Right lobe of liver (tissue), 6 donors: ENCODE measurements around the gene INSIG1. TPM values are rescaled to one million over a fixed set of nuclear protein-coding genes. Genes with fewer than 3 reads are reported as not detected.

ENCODE experiments used
- ATAC-seq, 4 donors: fragments of 200-7000 bp; cut with Tn5 transposase; one replicate each; pipeline ENCODE4 v1.9.1; 2020; ENCODE audit warnings: mild to moderate bottlenecking in 4 of 4, moderate library complexity in 4 of 4
- DNase-seq, 3 donors: peaks; one replicate each; pipeline ENCODE4 v3.0.0-alpha.2; 2020
- H3K27ac ChIP-seq, 3 donors: fragments of 200-600 bp; one replicate each; pipeline ENCODE4 v1.8.0; 2022
- H3K27me3 ChIP-seq, 2 donors: fragments of 200-600 bp; one replicate each; pipeline ENCODE4 v1.8.0; 2022
- H3K36me3 ChIP-seq, 4 donors: fragments of 200-600 bp; sonication (generic) in 1 of 4; one replicate each; pipeline versions ENCODE4 v1.5.1 to v1.8.0; 2017 to 2022; ENCODE audit warnings: control low read depth in 1 of 4
- H3K4me1 ChIP-seq, 4 donors: fragments of 200-600 bp; sonication (generic) in 1 of 4; one replicate each; pipeline versions ENCODE4 v1.5.1 to v1.8.0; 2017 to 2022; ENCODE audit warnings: control low read depth in 1 of 4
- H3K4me3 ChIP-seq, 3 donors: fragments of 200-600 bp; one replicate each; pipeline ENCODE4 v1.8.0; 2022
- H3K9me3 ChIP-seq, 4 donors: fragments of 200-600 bp; sonication (generic) in 1 of 4; one replicate each; pipeline versions ENCODE4 v1.5.1 to v1.8.0; 2017 to 2022; ENCODE audit warnings: control low read depth in 1 of 4
- POLR2A ChIP-seq: fragments of 450-650 bp; IDR thresholded peaks from one replicate; pipeline ENCODE4 v1.6.1; 2017; ENCODE audit warnings: antibody characterized with exemption, mild to moderate bottlenecking
- WGBS: methylation state at CpG from one replicate; pipeline ENCODE4 v1.1.6; 2018; ENCODE audit warnings: low coverage, low lambda C conversion rate; ENCODE audit not compliant: insufficient coverage; ENCODE audit errors: missing lambda C conversion rate; 5-methylcytosine and 5-hydroxymethylcytosine counted together
- intact Hi-C, 2 donors: fragments of 100-400 bp; cut with DNase I; formaldehyde crosslinking; loops; one replicate each; pipeline versions ENCODE4 v1.11.2 to v1.14.1; 2022
- total RNA-seq, 6 experiments: library from RNA; depleted of rRNA in 2 of 6; stranded (reverse); fragments of >200 nt in 2 of 6; fragmentation: NEBNext Ultra II Directional in 3 of 6; extraction: Animal tissue kit (Norgen Biotek cat#: 25700) in 3 of 6; gene quantifications; one replicate each; pipeline versions ENCODE4 v1.1.0 to v1.2.4, GENCODE V29; 2016 to 2023
- TF ChIP-seq, protein P1 (sequence below), 4 donors: fragments of 200-600 bp in 3 of 4; fragments of 450-650 bp in 1 of 4; IDR thresholded peaks; one replicate each; pipeline versions ENCODE4 v1.5.1 to v1.8.0; 2016 to 2022; ENCODE audit warnings: antibody characterized with exemption in 4 of 4, mild to moderate bottlenecking in 2 of 4
- donor health status: DM: no; HTN: yes; CAD: no.
- donor health status: DM: no; HTN: no; CAD: no.
- donor health status: DM: no; HTN: no; CAD: no.
- donor health status: DM: no; HTN: yes; CAD: no.
- donor health status: DM: no; HTN: yes; CAD: no.

Gene INSIG1
- total RNA-seq, 6 experiments from 2014 or later, result 130 to 625 (median 205) TPM

DNA sequence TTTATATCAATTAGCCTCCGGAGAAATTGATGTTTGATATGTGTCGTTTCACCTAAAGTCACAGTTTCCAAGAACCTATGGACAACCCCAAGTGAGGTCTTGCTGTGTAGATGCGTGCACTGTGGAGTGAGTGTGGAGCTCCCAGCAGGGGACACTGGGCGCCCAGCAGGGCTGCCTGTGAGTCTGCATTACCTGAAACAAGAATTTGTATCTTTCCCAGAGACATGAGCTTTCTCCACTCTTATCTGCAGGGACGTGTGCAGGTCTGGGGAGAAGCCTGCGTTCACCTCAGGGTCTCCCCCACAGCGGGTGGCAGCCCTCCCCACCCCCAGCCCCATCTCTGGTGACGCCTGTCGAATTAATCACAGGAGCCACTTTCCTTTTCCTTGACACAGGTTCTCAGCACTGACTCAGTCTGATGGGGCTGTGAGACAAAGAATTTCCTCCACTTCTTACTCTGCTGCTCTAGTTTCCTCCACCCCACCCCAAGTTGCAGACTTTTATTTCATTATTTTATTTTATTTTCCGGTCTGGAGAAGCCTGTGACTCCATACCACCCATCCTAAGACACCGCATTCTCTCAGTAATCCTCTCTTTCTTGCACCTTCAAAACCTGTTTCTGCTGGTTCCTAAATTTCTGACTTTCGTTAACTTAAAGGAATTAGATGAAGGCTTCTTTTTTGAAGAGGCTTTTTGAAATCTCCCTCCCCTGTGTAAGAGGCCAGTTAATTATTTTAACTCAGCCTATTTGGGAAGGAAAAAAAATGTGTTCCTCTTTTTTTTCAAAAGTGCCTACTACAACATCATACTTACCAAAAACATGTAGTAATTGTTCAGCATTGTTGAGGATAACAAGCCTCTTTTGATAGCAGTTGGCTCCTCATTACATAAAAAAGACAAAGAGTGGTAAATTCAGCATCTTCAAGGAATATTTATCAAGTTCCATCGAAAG is 17.0 kb upstream of the INSIG1 start:
- Histone ChIP-seq H3K4me3 (no peak overlapping the region), H3K4me1 (peaks cover 0 to 16% (median 6%) of the 10 kb centered on the region in 4 donors), H3K36me3 (no peaks in the 10 kb centered on the region), H3K27me3 (no peaks in the 10 kb centered on the region), H3K9me3 (no peaks in the 10 kb centered on the region), H3K27ac (no peak overlapping the region)
- TF ChIP-seq, protein P1, sequence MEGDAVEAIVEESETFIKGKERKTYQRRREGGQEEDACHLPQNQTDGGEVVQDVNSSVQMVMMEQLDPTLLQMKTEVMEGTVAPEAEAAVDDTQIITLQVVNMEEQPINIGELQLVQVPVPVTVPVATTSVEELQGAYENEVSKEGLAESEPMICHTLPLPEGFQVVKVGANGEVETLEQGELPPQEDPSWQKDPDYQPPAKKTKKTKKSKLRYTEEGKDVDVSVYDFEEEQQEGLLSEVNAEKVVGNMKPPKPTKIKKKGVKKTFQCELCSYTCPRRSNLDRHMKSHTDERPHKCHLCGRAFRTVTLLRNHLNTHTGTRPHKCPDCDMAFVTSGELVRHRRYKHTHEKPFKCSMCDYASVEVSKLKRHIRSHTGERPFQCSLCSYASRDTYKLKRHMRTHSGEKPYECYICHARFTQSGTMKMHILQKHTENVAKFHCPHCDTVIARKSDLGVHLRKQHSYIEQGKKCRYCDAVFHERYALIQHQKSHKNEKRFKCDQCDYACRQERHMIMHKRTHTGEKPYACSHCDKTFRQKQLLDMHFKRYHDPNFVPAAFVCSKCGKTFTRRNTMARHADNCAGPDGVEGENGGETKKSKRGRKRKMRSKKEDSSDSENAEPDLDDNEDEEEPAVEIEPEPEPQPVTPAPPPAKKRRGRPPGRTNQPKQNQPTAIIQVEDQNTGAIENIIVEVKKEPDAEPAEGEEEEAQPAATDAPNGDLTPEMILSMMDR (IDR thresholded peaks at IDR 0.05), result no peak
- no peak for TF ChIP-seq POLR2A
- intact Hi-C loops, result no loop called here
- DNase-seq (peak in 1 of 3 donors; percentile 11), ATAC-seq (no peak)
- 61% methylated on average over 11 of the region's 13 CpGs for WGBS

DNA sequence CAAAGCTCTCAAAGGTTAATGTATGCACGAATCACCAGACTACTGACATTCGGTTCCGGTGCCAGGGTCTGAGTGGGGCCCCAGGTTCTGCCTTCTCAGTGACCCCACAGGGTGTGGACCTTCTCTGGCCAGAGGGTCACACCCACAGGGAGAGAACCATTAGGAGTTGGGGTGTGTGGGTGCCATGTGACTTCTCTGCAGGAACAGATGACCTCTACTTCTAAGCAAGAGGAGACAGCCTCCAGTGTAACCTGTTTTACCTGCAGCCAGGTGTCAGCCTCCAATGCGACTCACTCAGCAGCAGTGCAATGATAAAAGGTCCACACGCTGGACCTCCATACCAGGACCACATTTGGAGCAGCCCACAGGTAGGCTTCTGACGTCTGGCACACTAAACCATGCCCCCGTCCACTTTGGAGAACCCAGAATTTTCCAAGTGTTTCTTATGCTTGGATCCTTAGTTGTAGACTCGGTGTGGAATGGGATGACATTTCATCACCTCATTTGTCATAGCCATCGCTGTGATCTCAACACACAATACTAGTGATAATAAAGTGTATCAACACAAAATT is 16.2 kb upstream of the INSIG1 start:
- no peaks in the 10 kb centered on the region for H3K27me3 ChIP-seq
- H3K27ac ChIP-seq, result no peak overlapping the region
- TF ChIP-seq, protein P1 (IDR thresholded peaks at IDR 0.05), result no peak
- no peak for TF ChIP-seq POLR2A
- no peaks in the 10 kb centered on the region for H3K9me3 ChIP-seq
- no peaks in the 10 kb centered on the region for H3K36me3 ChIP-seq
- intact Hi-C loops, result no loop called here
- no peak overlapping the region for H3K4me3 ChIP-seq
- DNase-seq (peak in 1 of 3 donors; percentile 37), ATAC-seq (no peak)
- H3K4me1 ChIP-seq, result peaks cover 0 to 9% (median 4%) of the 10 kb centered on the region in 4 donors
- 74% methylated on average over 4 of the region's 9 CpGs for WGBS

DNA sequence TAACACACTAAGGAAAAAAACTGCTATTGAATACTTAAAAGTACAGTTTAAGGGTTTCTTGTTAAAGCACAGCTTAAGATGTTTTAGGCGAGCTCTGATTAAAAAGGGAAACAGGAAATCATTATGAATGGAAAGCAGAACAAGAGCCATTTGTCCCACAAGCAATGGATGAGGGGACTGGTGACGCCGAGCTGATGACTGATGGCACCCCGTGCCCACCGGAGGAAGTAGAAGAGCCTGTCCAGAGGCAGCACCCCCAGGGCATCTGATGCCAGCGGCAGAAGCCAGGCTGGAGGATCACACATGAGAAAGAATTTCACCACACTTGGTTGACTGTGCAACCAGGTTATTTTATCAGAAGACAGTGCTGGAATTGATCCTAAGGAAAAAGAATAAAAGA is 15.0 kb upstream of the INSIG1 start:
- no peaks in the 10 kb centered on the region for H3K9me3 ChIP-seq
- no peaks in the 10 kb centered on the region for H3K4me1 ChIP-seq
- no peaks in the 10 kb centered on the region for H3K27me3 ChIP-seq
- H3K4me3 ChIP-seq, result no peak overlapping the region
- no peaks in the 10 kb centered on the region for H3K36me3 ChIP-seq
- peak in 2 of 3 donors; percentile 50 to 59 for DNase-seq
- H3K27ac ChIP-seq, result peak overlapping the region in 1 of 3 donors; percentile 48
- TF ChIP-seq, protein P1 (IDR thresholded peaks at IDR 0.05), result no peak
- no peak for TF ChIP-seq POLR2A
- ATAC-seq, result peak; percentile 12 to 42 (median 32)
- 63% methylated on average over 6 of the region's 6 CpGs for WGBS
- intact Hi-C loops, result no loop called here

DNA sequence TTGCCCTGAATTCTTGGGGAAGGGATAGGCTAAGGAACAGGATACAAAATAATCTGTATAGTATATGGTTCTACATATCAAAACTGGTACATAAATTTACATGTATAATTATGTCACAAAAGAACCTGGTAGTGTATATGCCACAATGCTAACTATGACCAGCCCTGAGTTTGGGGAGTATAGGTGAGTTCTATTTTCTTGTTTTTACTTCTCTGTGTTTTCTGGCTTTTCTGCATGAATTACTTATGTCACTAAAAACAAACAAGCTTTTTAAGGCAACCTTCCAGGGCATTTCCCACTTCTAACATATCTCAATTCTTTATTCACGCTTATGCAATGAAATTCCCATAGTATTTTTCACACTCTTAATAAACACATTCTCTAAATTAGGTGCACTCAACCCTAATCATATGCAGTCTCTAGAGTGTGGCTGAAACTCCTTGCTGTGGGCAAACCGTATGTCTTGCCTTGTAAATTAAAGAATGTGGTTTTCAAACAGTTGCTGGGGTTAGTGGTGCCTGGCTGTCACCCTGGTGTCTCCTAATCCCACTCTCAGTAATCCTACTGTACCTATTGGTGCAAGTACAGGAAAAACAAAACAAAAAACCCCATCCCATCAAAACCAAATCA is 14.0 kb upstream of the INSIG1 start:
- Histone ChIP-seq H3K27ac (peak overlapping the region in 1 of 3 donors; percentile 48), H3K4me1 (no peaks in the 10 kb centered on the region), H3K27me3 (no peaks in the 10 kb centered on the region), H3K4me3 (no peak overlapping the region), H3K36me3 (no peaks in the 10 kb centered on the region), H3K9me3 (no peaks in the 10 kb centered on the region)
- TF ChIP-seq, protein P1 (IDR thresholded peaks at IDR 0.05), result no peak
- TF ChIP-seq POLR2A, result no peak
- 36% methylated on average over 2 of the region's 2 CpGs for WGBS
- DNase-seq (no peak), ATAC-seq (peak in 2 of 4 donors; percentile 11 to 60)
- intact Hi-C loops, result no loop called here
